Gastrocnemius medialis (tissue), 4 donors: ENCODE results near the gene MYO9A.

ENCODE experiments used
- CTCF ChIP-seq, 5 experiments: fragments of 450-650 bp in 3 of 5; fragments of 200-600 bp in 2 of 5; sonication (generic) in 2 of 5; IDR thresholded peaks in 4 of 5; conservative IDR thresholded peaks in 1 of 5; 1 replicate in 4 of 5; 2 replicates in 1 of 5; pipeline ENCODE4 v1.5.1; 2016 to 2019; ENCODE audit warnings: antibody characterized with exemption in 5 of 5, mild to moderate bottlenecking in 3 of 5, moderate library complexity in 3 of 5
- POLR2A ChIP-seq, 2 donors: fragments of 450-650 bp; IDR thresholded peaks; one replicate each; pipeline ENCODE4 v1.6.1; 2017; ENCODE audit warnings: antibody characterized with exemption in 2 of 2, mild to moderate bottlenecking in 2 of 2, moderate library complexity in 2 of 2

GRCh38 chr15:71932689-71933088 is 185.3 kb downstream of the MYO9A start:
- TF ChIP-seq POLR2A (IDR thresholded peaks at IDR 0.05) (no peak), CTCF (IDR thresholded peaks at IDR 0.05 in 4 of 5, conservative IDR thresholded peaks at IDR 0.05 in 1 of 5) (no peak)
